ENCODE measurements around the gene SORCS2.

Gene SORCS2

GRCh38 chr4:7192252-7193029 is at the start of gene SORCS2:
SORCS2 (plus strand) TSS chr4:7192538.
- DNase-seq, result no peak

DNA sequence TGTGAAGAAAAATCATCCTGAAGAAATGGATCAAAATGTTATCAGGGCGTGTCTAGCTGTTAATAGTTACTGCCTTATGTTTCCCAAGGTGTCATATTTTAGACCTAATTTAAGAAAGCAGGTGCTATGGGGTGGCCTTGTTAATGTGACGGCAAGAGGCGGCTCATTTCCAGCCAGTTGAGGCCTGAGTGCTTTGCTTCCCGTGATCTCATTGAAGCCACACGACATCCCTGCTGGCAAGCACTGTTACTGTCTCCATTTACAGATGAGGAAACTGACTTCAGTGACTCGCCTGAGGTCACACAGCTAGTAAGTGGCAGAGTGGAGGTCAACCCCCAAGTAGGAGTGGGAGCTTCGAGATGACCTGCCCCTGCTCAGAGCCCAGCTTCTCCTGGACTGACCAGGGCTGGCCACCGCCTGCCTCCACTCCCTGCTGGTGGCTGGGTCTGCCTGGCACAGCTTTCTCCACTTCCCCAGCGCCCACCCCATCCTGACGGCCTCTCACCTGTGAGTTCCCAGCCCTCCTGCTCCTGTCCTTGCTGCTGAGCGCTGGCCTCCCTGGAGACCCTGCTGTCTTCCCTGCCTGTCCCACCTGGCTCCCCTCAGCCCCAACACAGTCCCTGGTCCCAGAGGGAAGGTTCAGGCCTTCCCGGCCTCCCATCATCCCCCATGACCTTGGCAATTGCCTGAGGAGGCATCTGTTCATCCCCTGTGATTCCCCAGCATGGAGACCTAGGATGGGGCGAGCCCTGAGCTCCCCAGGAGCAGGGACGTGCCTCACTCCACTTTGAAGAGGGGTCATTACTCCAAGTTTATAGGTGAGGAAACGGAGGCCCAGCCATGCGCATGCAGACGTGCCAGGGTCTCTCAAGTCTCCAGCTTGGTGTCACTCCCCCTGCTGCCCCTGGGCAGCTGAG is 47.7 kb upstream of the SORCS2 start:
- DNase-seq, result no peak

GRCh38 chr4:7145291-7145934 is 46.9 kb upstream of the SORCS2 start:
- DNase-seq, result no peak

- DNase-seq, result no peak
Measured at GRCh38 chr4:7146059-7146785, 46.1 kb upstream of the SORCS2 start.

- DNase-seq, result no peak
Measured at GRCh38 chr4:7146786-7147115, 45.6 kb upstream of the SORCS2 start.

- no peak for DNase-seq
Measured at GRCh38 chr4:7147261-7147660, 45.1 kb upstream of the SORCS2 start.

DNA sequence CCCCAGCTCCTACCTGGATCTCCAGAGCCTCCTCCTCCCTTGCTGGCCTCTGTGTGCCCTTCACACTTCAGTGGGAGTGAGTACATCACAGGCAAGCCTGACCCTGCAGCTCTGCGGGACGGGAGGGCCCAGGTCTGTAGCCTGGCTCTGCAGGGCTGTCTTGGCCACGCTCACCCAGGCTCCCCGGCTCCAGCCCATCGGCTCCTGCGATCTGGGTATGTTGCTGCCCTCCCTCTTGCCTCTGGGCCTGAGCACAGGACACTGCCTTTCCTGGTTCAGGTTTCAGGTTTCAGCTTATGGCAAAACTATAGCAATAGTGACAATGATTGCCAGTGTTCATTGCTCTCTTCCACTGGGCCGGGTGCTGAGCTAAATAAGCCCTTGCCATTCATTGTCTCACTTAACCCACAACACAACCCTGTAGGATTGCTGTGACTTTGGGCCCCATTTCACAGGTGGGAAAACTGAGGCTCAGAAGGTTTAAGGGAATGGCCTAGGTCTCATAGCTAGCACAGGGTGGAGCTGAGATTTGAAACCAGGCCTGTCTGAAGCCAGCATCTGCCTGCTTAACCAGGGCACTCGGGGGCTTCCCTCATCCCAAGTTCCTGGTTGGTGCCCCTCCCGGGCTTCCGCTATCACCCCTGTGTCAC is 44.6 kb upstream of the SORCS2 start:
- no peak for DNase-seq

DNA sequence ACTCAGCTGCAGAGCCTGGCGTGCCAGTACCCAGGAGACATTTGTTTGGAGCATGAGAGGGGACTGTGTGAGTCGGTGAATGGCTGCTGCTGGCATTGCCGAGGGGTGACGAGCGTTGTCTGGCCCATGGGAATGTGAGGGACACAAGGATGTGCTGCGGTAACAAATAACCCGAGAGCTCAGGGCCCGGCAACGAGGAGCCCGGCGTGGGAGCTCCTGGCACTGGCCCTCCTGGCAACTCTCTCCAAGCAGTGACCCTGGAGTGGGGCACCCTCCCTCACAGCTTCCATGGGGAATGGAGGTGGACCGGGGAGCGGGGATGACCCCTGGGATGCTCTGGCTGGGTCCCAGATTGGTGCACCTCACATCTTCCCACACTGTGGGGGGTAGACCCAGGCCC is 44.0 kb upstream of the SORCS2 start:
- DNase-seq, result no peak

GRCh38 chr4:7150036-7150635 is 42.2 kb upstream of the SORCS2 start:
- no peak for DNase-seq

DNA sequence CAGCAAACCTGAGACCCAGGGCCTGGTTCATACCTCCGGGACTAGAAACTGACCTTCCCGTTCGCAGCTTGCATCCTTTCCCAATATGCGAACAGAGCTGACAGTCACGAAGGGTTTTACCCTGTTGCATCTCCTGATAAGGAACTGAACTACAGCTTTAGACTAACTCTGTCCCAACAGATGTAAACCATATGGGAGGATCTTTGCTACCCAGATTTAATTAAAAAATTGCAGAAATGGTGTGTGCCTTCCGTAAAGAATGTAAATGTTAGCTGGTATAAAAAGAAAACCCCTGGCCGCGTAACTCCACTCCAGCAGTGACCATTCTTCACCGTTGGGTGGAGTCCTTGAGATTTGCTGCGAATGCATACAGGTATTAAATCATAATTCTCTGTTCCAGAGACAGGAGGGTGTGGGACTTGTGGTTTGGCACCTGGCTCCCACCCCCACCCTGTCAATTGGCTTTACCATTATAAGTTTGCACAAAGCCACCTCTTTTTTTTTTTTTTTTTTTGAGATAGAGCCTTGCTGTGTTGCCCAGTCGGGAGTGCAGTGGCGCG is 40.6 kb upstream of the SORCS2 start:
- no peak for DNase-seq

- no peak for DNase-seq
Measured at GRCh38 chr4:7153711-7154110, 38.6 kb upstream of the SORCS2 start.

GRCh38 chr4:7154351-7154981 is 37.9 kb upstream of the SORCS2 start:
- DNase-seq, result no peak

DNA sequence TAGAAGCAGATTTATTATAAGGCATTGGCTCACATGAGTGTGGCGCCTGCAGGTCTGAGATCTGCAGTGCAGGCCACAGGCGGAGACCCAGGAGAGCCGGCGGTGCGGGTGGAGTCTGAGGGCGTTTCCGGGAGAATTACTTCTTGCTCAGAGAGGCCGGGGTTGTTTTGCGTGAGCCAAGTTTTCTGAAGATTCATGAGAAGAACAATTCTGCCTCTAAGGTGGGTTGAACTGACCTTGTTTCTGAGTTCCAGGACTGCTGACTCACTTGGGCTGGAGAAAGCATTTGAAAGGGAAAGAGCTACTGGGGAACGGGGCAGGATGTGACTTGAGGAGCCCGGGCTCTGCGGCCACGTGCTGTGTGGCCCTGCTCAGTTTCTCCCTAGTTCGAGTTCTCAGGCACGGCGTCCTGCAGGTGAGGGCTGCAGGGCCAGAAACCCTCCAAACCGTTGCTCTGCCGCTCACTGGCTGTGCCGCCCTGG is 36.7 kb upstream of the SORCS2 start:
- DNase-seq, result no peak

DNA sequence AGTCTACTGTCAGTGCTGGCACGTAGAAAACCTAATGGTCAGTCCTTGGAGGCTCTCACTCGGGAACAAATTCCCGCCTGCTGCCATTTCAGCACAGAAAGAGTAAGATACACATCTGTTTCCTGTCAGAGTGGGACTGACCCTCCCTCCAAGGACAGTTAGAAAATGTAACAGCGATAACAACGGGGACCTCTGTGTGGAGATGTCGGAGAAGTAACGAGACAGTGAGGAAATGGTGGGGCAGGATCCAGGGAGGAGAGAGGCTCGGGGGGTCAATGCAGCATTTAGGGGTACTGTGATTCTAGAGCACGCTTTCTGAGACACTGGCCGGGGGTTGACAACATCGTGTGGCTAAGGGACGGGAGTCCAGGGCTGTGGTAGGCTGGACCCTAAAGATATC is 36.0 kb upstream of the SORCS2 start:
- no peak for DNase-seq

- no peak for DNase-seq
Measured at GRCh38 chr4:7156761-7157488, 35.4 kb upstream of the SORCS2 start.

DNA sequence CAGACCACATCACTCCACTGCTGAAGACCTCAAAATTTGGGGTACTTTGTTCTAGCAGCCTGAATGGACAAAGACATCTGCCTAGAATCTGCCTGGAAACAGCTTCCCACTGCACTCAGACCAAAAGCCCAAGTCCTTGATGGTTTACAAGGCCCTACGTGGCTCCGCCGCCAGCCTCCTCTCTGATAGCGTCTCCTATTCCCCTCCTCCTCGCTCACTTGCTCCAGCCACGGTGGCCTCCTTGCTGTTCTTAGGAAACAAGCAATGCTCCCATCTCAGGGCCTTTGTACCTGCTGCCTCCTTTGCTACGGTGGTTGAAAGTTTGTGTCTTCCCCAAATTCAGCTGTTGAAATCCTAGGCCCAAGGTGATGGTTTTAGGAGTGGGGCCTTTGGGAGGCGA is 34.7 kb upstream of the SORCS2 start:
- DNase-seq, result no peak

DNA sequence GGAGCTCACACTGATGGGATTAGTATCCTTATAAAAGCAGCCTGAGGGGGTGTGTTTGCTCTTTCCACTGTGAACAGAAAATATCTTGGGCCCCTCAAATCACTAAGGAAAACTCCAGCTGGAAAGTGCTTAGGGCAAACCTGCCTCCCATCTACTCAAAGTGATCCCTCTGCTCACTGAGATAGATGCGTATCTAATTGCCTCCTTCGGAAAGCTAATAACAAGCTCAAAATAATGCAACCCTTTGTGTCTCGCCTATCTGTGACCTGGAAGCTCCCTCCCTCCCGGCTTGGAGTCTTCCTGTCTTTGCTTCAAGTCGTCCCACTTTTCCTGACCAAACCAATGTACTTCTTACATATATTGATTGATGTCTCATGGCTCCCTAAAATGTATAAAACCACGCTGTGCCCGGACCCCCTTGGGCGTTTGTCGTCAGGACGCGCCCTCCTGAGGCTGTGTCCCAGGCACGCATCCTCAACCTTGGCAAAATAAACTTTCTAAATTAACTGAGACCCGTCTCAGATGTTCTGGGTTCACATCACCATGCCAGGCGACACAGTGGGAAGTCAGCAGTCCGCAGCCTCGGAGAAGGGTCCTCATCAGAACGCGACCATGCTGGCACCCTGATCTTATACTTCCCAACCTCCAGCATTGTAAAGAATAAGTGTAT is 34.1 kb upstream of the SORCS2 start:
- DNase-seq, result no peak

GRCh38 chr4:7158991-7159390 is 33.3 kb upstream of the SORCS2 start:
- DNase-seq, result no peak

- no peak for DNase-seq
Measured at GRCh38 chr4:7159923-7160322, 32.4 kb upstream of the SORCS2 start.

- DNase-seq, result no peak
Measured at GRCh38 chr4:7160439-7160838, 31.9 kb upstream of the SORCS2 start.

All from DMS79 (cell line).